Measurements from ENCODE around the gene TDRD9.

Gene TDRD9

GRCh38 chr14:104014764-104015163 is 86.5 kb downstream of the TDRD9 start:
- Mint-ChIP-seq H3K4me3 (no peak overlapping the region), H3K9me3 (no peaks in the 10 kb centered on the region), H3K36me3 (no peaks in the 10 kb centered on the region), H3K27ac (no peak overlapping the region), H3K4me1 (no peaks in the 10 kb centered on the region)
- no peak for ATAC-seq
- no peak for DNase-seq (ENCODE audit: low spot score in 2 of 2)

- ATAC-seq, result no peak
- no peak overlapping the region for H3K4me3 Mint-ChIP-seq
- H3K4me1 Mint-ChIP-seq, result no peaks in the 10 kb centered on the region
These were observed 88.8 kb downstream of the TDRD9 start for GRCh38 chr14:104016873-104017650.

DNA sequence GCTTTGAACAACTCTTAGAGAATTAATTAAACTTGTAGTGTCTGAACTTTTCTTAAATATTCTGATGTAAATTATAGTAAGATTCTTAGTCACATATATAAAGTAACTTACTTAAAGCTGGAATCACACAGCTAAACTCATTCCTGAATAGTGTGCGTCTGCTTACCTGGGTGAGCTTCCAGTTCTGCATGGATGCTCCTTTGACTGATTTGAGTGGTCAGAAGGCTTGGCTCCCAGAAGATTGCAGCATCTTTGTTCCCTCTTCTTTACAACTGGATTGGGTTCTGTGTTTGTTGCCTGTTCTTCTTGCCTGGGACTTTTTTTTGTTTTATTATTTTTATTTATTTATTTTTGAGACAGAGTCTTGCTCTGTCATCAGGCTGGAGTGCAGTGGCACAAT is 90.8 kb downstream of the TDRD9 start:
- no peak for ATAC-seq
- no peak for DNase-seq (ENCODE audit: low spot score in 2 of 2)
- Mint-ChIP-seq H3K36me3 (no peaks in the 10 kb centered on the region), H3K9me3 (no peaks in the 10 kb centered on the region), H3K27ac (no peak overlapping the region), H3K4me3 (no peak overlapping the region), H3K4me1 (no peaks in the 10 kb centered on the region)

More at GRCh38 chr14:104016873-104017650, 88.8 kb downstream of the TDRD9 start:
- Mint-ChIP-seq H3K9me3 (no peaks in the 10 kb centered on the region), H3K27ac (no peak overlapping the region), H3K36me3 (no peaks in the 10 kb centered on the region)
- DNase-seq (ENCODE audit: low spot score in 2 of 2), result no peak

DNA sequence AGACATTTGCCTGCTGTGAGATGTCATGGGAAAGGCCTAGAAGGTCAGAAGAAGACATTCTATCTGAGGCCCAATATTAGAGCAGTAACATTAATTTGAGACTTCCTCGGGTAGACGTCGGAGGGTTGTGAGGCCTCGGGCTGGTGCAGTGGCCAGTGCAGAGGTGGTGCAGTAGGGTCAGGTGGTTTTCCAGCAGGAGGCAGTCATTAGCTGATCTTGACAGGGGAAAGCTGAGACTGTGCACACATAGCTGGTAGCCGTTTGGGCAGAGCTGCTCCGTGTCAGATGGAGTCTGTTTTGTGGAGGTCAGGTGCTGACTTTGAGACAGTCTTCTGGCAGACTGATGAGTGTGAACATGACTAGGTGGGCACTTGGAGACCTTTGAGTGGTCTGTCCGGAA is 91.5 kb downstream of the TDRD9 start:
- H3K4me3 Mint-ChIP-seq, result no peak overlapping the region
- H3K4me1 Mint-ChIP-seq, result no peaks in the 10 kb centered on the region
- no peaks in the 10 kb centered on the region for H3K36me3 Mint-ChIP-seq
- no peak overlapping the region for H3K27ac Mint-ChIP-seq
- H3K9me3 Mint-ChIP-seq, result no peaks in the 10 kb centered on the region
- ATAC-seq (no peak), DNase-seq (ENCODE audit: low spot score in 2 of 2) (no peak)

DNA sequence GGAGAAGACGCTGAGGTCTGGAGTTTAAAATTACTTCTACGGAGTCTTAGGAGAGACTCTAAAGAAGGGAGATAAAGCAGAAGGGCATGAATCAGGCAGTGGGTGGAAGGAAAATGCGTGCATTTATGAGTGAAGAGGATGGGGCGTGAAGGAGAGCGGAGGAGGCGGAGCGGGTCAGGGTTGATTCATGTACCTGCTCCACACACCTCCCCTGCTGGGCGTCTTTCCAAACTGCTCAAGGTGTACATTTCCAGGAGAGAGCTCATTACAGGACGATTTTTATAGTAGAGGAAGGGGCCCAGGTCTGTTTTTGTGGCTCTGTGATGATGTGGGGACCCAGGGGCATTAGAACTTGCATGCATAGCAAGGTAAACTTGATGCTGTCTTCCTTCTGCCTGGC is 92.2 kb downstream of the TDRD9 start:
- no peaks in the 10 kb centered on the region for H3K4me1 Mint-ChIP-seq
- ATAC-seq (no peak), DNase-seq (ENCODE audit: low spot score in 2 of 2) (no peak)
- H3K4me3 Mint-ChIP-seq, result no peak overlapping the region
- H3K27ac Mint-ChIP-seq, result no peak overlapping the region
- H3K36me3 Mint-ChIP-seq, result no peaks in the 10 kb centered on the region
- H3K9me3 Mint-ChIP-seq, result no peaks in the 10 kb centered on the region

GRCh38 chr14:104023325-104024055 is 95.2 kb downstream of the TDRD9 start:
- H3K4me3 Mint-ChIP-seq, result no peak overlapping the region
- no peaks in the 10 kb centered on the region for H3K4me1 Mint-ChIP-seq
- H3K36me3 Mint-ChIP-seq, result no peaks in the 10 kb centered on the region
- no peak overlapping the region for H3K27ac Mint-ChIP-seq
- DNase-seq (ENCODE audit: low spot score in 2 of 2), result no peak
- no peaks in the 10 kb centered on the region for H3K9me3 Mint-ChIP-seq
- ATAC-seq, result no peak

- Mint-ChIP-seq H3K27ac (no peak overlapping the region), H3K4me1 (no peaks in the 10 kb centered on the region), H3K4me3 (no peak overlapping the region), H3K36me3 (no peaks in the 10 kb centered on the region), H3K9me3 (no peaks in the 10 kb centered on the region)
- ATAC-seq, result no peak
- no peak for DNase-seq (ENCODE audit: low spot score in 2 of 2)
These were observed 97.3 kb downstream of the TDRD9 start for GRCh38 chr14:104025534-104025933.

DNA sequence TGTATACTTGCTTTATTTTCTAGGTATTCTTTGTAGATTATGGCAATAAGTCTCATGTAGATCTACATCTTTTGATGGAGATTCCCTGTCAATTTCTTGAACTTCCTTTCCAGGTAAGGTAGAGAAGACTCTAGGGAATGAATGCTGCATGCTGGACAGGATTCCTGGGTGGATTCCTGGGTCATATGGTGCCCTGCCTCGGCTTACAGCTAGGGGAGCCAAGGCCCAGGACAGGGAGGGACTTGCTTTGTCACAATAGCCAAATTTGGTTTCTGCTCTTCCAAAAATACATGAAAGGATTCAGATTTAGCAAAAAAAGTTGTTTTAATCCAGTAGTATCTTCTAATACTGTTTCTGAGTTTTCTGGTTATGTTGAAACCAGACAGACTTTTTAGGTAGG is 97.8 kb downstream of the TDRD9 start:
- DNase-seq (ENCODE audit: low spot score in 2 of 2) (no peak), ATAC-seq (no peak)
- Mint-ChIP-seq H3K4me3 (no peak overlapping the region), H3K27ac (no peak overlapping the region), H3K4me1 (no peaks in the 10 kb centered on the region), H3K9me3 (no peaks in the 10 kb centered on the region), H3K36me3 (no peaks in the 10 kb centered on the region)

DNA sequence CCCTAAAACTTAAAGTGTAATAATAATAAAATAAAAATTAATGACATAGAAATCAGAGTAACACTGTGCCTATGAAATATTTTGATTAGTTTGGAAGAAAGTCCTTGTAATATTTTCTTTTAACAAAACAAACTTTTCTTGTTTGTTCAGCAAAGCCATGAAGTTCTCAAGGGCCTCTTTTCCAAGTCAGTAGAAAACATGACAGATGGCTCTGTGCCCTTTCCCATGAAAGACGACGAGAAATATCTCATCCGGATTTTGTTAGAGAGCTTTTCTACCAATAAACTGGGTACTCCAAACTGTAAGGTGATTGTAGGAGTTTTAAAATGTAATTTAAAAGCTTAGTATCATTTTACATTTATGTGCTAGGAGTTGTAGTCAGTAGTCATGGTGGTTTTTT is 102.7 kb downstream of the TDRD9 start:
- no peak overlapping the region for H3K4me3 Mint-ChIP-seq
- no peak for DNase-seq (ENCODE audit: low spot score in 2 of 2)

GRCh38 chr14:104031384-104031783 is 103.1 kb downstream of the TDRD9 start:
- DNase-seq (ENCODE audit: low spot score in 2 of 2) (no peak), ATAC-seq (no peak)
- Mint-ChIP-seq H3K9me3 (no peaks in the 10 kb centered on the region), H3K36me3 (no peaks in the 10 kb centered on the region), H3K27ac (no peak overlapping the region), H3K4me1 (no peaks in the 10 kb centered on the region), H3K4me3 (no peak overlapping the region)

More for the DNA sequence above, 102.7 kb downstream of the TDRD9 start:
- H3K9me3 Mint-ChIP-seq, result no peaks in the 10 kb centered on the region
- H3K36me3 Mint-ChIP-seq, result no peaks in the 10 kb centered on the region
- H3K4me1 Mint-ChIP-seq, result no peaks in the 10 kb centered on the region
- ATAC-seq, result no peak
- H3K27ac Mint-ChIP-seq, result no peak overlapping the region

- Mint-ChIP-seq H3K4me1 (no peaks in the 10 kb centered on the region), H3K36me3 (no peaks in the 10 kb centered on the region), H3K9me3 (no peaks in the 10 kb centered on the region), H3K4me3 (no peak overlapping the region), H3K27ac (no peak overlapping the region)
- ATAC-seq (no peak), DNase-seq (ENCODE audit: low spot score in 2 of 2) (no peak)
These were observed 106.9 kb downstream of the TDRD9 start for GRCh38 chr14:104034976-104035699.

DNA sequence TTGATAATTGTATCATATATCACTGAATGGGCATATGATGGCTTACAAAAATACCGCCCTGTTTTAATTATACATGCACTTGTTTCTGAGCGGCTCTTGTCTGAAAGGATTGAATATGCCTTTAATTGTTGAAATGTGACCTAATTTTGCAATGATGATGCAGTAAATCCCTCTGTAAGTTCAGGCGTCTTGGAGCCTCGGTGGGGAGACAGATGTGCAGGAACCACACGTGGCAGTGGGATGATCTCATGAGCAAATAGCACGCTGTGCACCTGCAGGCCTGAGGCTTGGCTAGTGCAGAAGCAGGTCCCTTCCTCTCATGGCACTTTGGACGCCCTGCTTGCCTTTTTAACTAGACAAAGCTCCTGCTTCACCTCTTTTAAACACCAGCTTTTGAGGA is 108.0 kb downstream of the TDRD9 start:
- H3K9me3 Mint-ChIP-seq, result no peaks in the 10 kb centered on the region
- ATAC-seq (no peak), DNase-seq (ENCODE audit: low spot score in 2 of 2) (no peak)
- no peaks in the 10 kb centered on the region for H3K36me3 Mint-ChIP-seq
- no peak overlapping the region for H3K27ac Mint-ChIP-seq
- no peaks in the 10 kb centered on the region for H3K4me1 Mint-ChIP-seq
- no peak overlapping the region for H3K4me3 Mint-ChIP-seq

DNA sequence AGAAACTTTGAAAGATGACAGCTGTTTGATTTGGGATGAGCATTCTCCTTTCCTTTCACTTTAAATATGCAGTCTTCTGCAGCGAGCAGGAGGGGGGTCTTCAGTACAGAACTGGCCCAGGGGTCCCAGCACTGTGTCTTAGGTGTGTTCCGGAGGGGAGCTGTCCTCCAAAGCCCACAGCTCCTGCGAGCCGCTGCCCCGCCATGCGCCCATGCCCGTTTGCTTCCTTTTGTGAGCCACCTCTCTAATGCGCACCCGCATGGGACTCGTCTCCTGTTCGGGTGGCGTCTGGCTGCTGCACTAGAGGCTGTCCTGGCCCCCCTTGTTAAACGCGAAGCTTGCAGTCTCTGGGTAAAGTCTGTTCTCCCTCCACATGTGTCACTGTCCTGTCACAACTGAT is 108.8 kb downstream of the TDRD9 start:
- no peak for ATAC-seq
- H3K4me1 Mint-ChIP-seq, result no peaks in the 10 kb centered on the region

GRCh38 chr14:104037903-104038302 is 109.6 kb downstream of the TDRD9 start:
- no peak for ATAC-seq
- H3K9me3 Mint-ChIP-seq, result no peaks in the 10 kb centered on the region

More for the DNA sequence above, 108.8 kb downstream of the TDRD9 start:
- no peaks in the 10 kb centered on the region for H3K36me3 Mint-ChIP-seq
- DNase-seq (ENCODE audit: low spot score in 2 of 2), result no peak
- no peaks in the 10 kb centered on the region for H3K9me3 Mint-ChIP-seq
- H3K27ac Mint-ChIP-seq, result no peak overlapping the region
- H3K4me3 Mint-ChIP-seq, result no peak overlapping the region

DNA sequence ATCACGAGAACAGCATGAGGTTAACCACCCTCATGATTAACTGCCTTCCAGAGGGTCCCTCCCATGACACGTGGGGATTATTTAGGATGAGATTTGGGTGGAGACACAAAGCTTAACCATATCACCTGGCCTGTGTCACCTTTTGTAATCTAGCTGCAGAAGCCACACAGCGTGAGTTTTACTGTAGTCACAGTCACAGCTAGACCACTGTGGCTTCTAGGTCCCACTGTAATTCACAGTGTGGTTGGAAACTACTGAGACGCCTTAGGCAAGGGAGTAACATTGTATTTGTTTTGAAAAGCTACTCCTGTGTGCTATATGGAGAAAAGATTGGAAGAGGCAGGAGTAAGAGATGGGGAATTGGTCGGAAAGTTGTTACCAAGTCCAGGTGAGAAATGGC is 111.0 kb downstream of the TDRD9 start:
- H3K9me3 Mint-ChIP-seq, result no peaks in the 10 kb centered on the region
- DNase-seq (ENCODE audit: low spot score in 2 of 2) (no peak), ATAC-seq (peak; percentile 60)
- no peak overlapping the region for H3K27ac Mint-ChIP-seq
- H3K4me1 Mint-ChIP-seq, result no peaks in the 10 kb centered on the region
- H3K4me3 Mint-ChIP-seq, result no peak overlapping the region
- H3K36me3 Mint-ChIP-seq, result no peaks in the 10 kb centered on the region

More at GRCh38 chr14:104037903-104038302, 109.6 kb downstream of the TDRD9 start:
- no peak for DNase-seq (ENCODE audit: low spot score in 2 of 2)
- Mint-ChIP-seq H3K4me3 (no peak overlapping the region), H3K4me1 (no peaks in the 10 kb centered on the region), H3K27ac (no peak overlapping the region), H3K36me3 (no peaks in the 10 kb centered on the region)
